Liver (tissue), 9 donors: ENCODE results near the gene B3GALNT2. TPM values are rescaled to one million over a fixed set of nuclear protein-coding genes. Genes with fewer than 3 reads are reported as not detected.

Experiments used
- DNase-seq: peaks from one replicate; pipeline ENCODE4 v3.0.0-alpha.2; 2017; ENCODE audit warnings: low spot score
- H3K27ac ChIP-seq, 2 donors: one replicate each; pipeline ENCODE4 v1.7.0; 2013; ENCODE audit warnings: inconsistent platforms in 2 of 2, low read length in 2 of 2, control low read depth in 1 of 2, low read depth in 1 of 2, mild to moderate bottlenecking in 1 of 2
- H3K27me3 ChIP-seq, 4 donors: one replicate each; pipeline versions ENCODE4 v1.6.1 to v1.7.0; 2013; ENCODE audit warnings: low read length in 3 of 4, inconsistent platforms in 1 of 4, mild to moderate bottlenecking in 1 of 4, moderate library complexity in 1 of 4; ENCODE audit not compliant: control insufficient read depth in 4 of 4, insufficient read depth in 4 of 4
- H3K36me3 ChIP-seq, 4 donors: one replicate each; pipeline versions ENCODE4 v1.6.1 to v1.7.0; 2013; ENCODE audit warnings: low read length in 3 of 4, mild to moderate bottlenecking in 3 of 4, low read depth in 1 of 4, moderate library complexity in 1 of 4; ENCODE audit not compliant: control insufficient read depth in 4 of 4, insufficient read depth in 3 of 4
- H3K4me1 ChIP-seq, 4 donors: one replicate each; pipeline versions ENCODE4 v1.6.1 to v1.7.0; 2013; ENCODE audit warnings: low read length in 3 of 4, mild to moderate bottlenecking in 3 of 4, moderate library complexity in 1 of 4; ENCODE audit not compliant: control insufficient read depth in 4 of 4, insufficient read depth in 4 of 4
- H3K4me3 ChIP-seq, 3 donors: one replicate each; pipeline versions ENCODE4 v1.6.1 to v1.7.0; 2013; ENCODE audit warnings: low read length in 3 of 3, control low read depth in 1 of 3, low read depth in 1 of 3, mild to moderate bottlenecking in 1 of 3
- H3K9ac ChIP-seq, 2 donors: one replicate each; pipeline ENCODE4 v1.7.0; 2013; ENCODE audit warnings: low read length in 2 of 2, mild to moderate bottlenecking in 2 of 2, moderate library complexity in 2 of 2, control low read depth in 1 of 2, low read depth in 1 of 2
- H3K9me3 ChIP-seq, 4 donors: one replicate each; pipeline versions ENCODE4 v1.6.1 to v1.7.0; 2013; ENCODE audit warnings: low read length in 3 of 4; ENCODE audit not compliant: control insufficient read depth in 4 of 4
- ATF3 ChIP-seq: IDR thresholded peaks from 2 replicates; pipeline ENCODE4 v1.6.1; 2016; ENCODE audit warnings: antibody characterized with exemption
- CTCF ChIP-seq: fragments of 150-350 bp; IDR thresholded peaks from 2 replicates; pipeline ENCODE4 v1.5.1; 2017; ENCODE audit warnings: improper control_type of control experiment, low read depth, low read length; ENCODE audit not compliant: missing input control
- EGR1 ChIP-seq, 2 donors: IDR thresholded peaks; 2 replicates each; pipeline ENCODE4 v1.6.1; 2016 to 2018; ENCODE audit warnings: antibody characterized with exemption in 2 of 2, low read depth in 2 of 2
- FOXA1 ChIP-seq: IDR thresholded peaks from 2 replicates; pipeline ENCODE4 v1.6.1; 2016; ENCODE audit warnings: antibody characterized with exemption
- FOXA2 ChIP-seq: IDR thresholded peaks from 2 replicates; pipeline ENCODE4 v1.6.1; 2016; ENCODE audit warnings: antibody characterized with exemption
- GABPA ChIP-seq, 2 donors: IDR thresholded peaks in 1 of 2; conservative IDR thresholded peaks in 1 of 2; 2 replicates each; pipeline ENCODE4 v1.6.1; 2016; ENCODE audit warnings: antibody characterized with exemption in 2 of 2, mild to moderate bottlenecking in 1 of 2, moderate library complexity in 1 of 2
- HNF4A ChIP-seq, 2 donors: conservative IDR thresholded peaks; 2 replicates each; pipeline ENCODE4 v1.6.1; 2016; ENCODE audit warnings: antibody characterized with exemption in 2 of 2, mild to moderate bottlenecking in 2 of 2
- HNF4G ChIP-seq: IDR thresholded peaks from 2 replicates; pipeline ENCODE4 v1.6.1; 2016; ENCODE audit warnings: antibody characterized with exemption
- JUND ChIP-seq, 2 donors: IDR thresholded peaks; 2 replicates each; pipeline ENCODE4 v1.6.1; 2016; ENCODE audit warnings: antibody characterized with exemption in 2 of 2
- MAX ChIP-seq: IDR thresholded peaks from 2 replicates; pipeline ENCODE4 v1.6.1; 2016; ENCODE audit warnings: antibody characterized with exemption
- NR2F2 ChIP-seq: IDR thresholded peaks from 2 replicates; pipeline ENCODE4 v1.6.1; 2016; ENCODE audit warnings: antibody characterized with exemption
- RAD21 ChIP-seq, 2 donors: IDR thresholded peaks; 2 replicates each; pipeline ENCODE4 v1.6.1; 2016; ENCODE audit warnings: antibody characterized with exemption in 2 of 2, mild to moderate bottlenecking in 2 of 2
- REST ChIP-seq: IDR thresholded peaks from 2 replicates; pipeline ENCODE4 v1.6.1; 2016; ENCODE audit warnings: antibody characterized with exemption, mild to moderate bottlenecking
- RXRA ChIP-seq, 2 donors: IDR thresholded peaks; 2 replicates each; pipeline ENCODE4 v1.6.1; 2017 to 2018; ENCODE audit warnings: antibody characterized with exemption in 2 of 2, mild to moderate bottlenecking in 1 of 2
- SP1 ChIP-seq: IDR thresholded peaks from 2 replicates; pipeline ENCODE4 v1.6.1; 2018; ENCODE audit warnings: antibody characterized with exemption, mild to moderate bottlenecking
- TAF1 ChIP-seq: conservative IDR thresholded peaks from 2 replicates; pipeline ENCODE4 v1.6.1; 2016; ENCODE audit warnings: antibody characterized with exemption, mild to moderate bottlenecking
- YY1 ChIP-seq: IDR thresholded peaks from 2 replicates; pipeline ENCODE4 v1.6.1; 2016; ENCODE audit warnings: antibody characterized with exemption, mild to moderate bottlenecking
- ZBTB33 ChIP-seq: IDR thresholded peaks from 2 replicates; pipeline ENCODE4 v1.6.1; 2016; ENCODE audit warnings: antibody characterized with exemption
- WGBS: extraction: QIAGEN DNeasy Blood & Tissue Kit; methylation state at CpG from one replicate; pipeline ENCODE4 v1.1.7; 2013; 5-methylcytosine and 5-hydroxymethylcytosine counted together
- polyA plus RNA-seq, 2 donors: library from polyadenylated mRNA; stranded (reverse) in 1 of 2; unstranded in 1 of 2; fragments of 200-250 nt in 1 of 2; fragments of >200 nt in 1 of 2; fragmentation: Nextera tagmentation in 1 of 2; extraction: Ambion mirVana in 1 of 2; gene quantifications; one replicate each; pipeline versions ENCODE4 v1.2.1 to v1.2.3, GENCODE V29; 2013 to 2015
- total RNA-seq, 2 donors: library from RNA; depleted of rRNA; stranded (reverse); fragments of >200 nt; gene quantifications; one replicate each; pipeline ENCODE4 v1.2.3, GENCODE V29; 2014
- donor health status: healthy.
- donor health status: healthy.
- donor health status: healthy.
- donor health status: healthy.
- donor health status: healthy.

Gene B3GALNT2
- total and polyA plus RNA-seq, 4 donors: 2.3 to 20.7 (median 7.1) TPM

- Histone ChIP-seq H3K27me3 (no peaks in the 10 kb centered on the region), H3K27ac (no peak overlapping the region), H3K9ac (no peak overlapping the region), H3K4me1 (no peaks in the 10 kb centered on the region), H3K4me3 (no peak overlapping the region), H3K36me3 (peaks cover 12 to 63% (median 35%) of the 10 kb centered on the region in 4 donors), H3K9me3 (no peaks in the 10 kb centered on the region)
- no peak for DNase-seq
- 94% methylated on average over 7 of the region's 7 CpGs for WGBS
- no peak for TF ChIP-seq FOXA1
- no peak for TF ChIP-seq TAF1
- TF ChIP-seq EGR1 (IDR thresholded peaks at IDR 0.05; ENCODE audit: low read depth in 2 of 2): no peak
- TF ChIP-seq GABPA (IDR thresholded peaks at IDR 0.05 in 1 of 2, conservative IDR thresholded peaks at IDR 0.05 in 1 of 2): no peak
- no peak for TF ChIP-seq REST
- no peak for TF ChIP-seq CTCF
- no peak for TF ChIP-seq FOXA2
Observed at GRCh38 chr1:235448616-235449015, 55.6 kb downstream of the B3GALNT2 start.

GRCh38 chr1:235442788-235443429 lies 61.3 kb downstream of the B3GALNT2 start:
- WGBS: 95% methylated on average over 9 of the region's 9 CpGs
- no peak overlapping the region for H3K27ac ChIP-seq
- TF ChIP-seq REST (no peak), NR2F2 (no peak), GABPA (IDR thresholded peaks at IDR 0.05 in 1 of 2, conservative IDR thresholded peaks at IDR 0.05 in 1 of 2) (no peak), FOXA2 (no peak), RXRA (IDR thresholded peaks at IDR 0.05) (no peak), ZBTB33 (no peak), MAX (no peak), YY1 (no peak), ATF3 (no peak), CTCF (no peak), TAF1 (no peak), FOXA1 (no peak), SP1 (no peak), HNF4A (conservative IDR thresholded peaks at IDR 0.05) (no peak), RAD21 (IDR thresholded peaks at IDR 0.05) (no peak), HNF4G (no peak), JUND (IDR thresholded peaks at IDR 0.05) (no peak)

More at GRCh38 chr1:235442788-235443429, 61.3 kb downstream of the B3GALNT2 start:
- H3K4me1 ChIP-seq: no peaks in the 10 kb centered on the region
- no peak overlapping the region for H3K4me3 ChIP-seq
- no peaks in the 10 kb centered on the region for H3K27me3 ChIP-seq
- no peak overlapping the region for H3K9ac ChIP-seq
- no peak for DNase-seq
- H3K9me3 ChIP-seq: no peaks in the 10 kb centered on the region
- H3K36me3 ChIP-seq: peaks cover 16 to 60% (median 44%) of the 10 kb centered on the region in 4 donors
